CMK (cell line): ENCODE results near the gene CTXND1.
"Not testable (repeated sequence)": the region's sequence is repeated elsewhere in the genome, so short reads cannot be mapped to it uniquely, and the experiment has no call there.

Experiments used
- DNase-seq: peaks from one replicate; pipeline ENCODE4 v3.0.0-alpha.2; 2010; ENCODE audit warnings: low read depth

CTXND1 gene

GRCh38 chr15:80252121-80252518 is at the start of gene CTXND1:
TSS of gene CTXND1 (minus strand) at chr15:80252213. CDS start at chr15:80201949, 50,264 bp downstream.
- no peak for DNase-seq

GRCh38 chr15:80301472-80301871 is 49.5 kb upstream of the CTXND1 start:
- no peak for DNase-seq

GRCh38 chr15:80295777-80296176 is 43.8 kb upstream of the CTXND1 start:
- not testable (repeated sequence) for DNase-seq

GRCh38 chr15:80292079-80292478 is 40.1 kb upstream of the CTXND1 start:
- DNase-seq, result no peak

- not testable (repeated sequence) for DNase-seq
These were observed 38.9 kb upstream of the CTXND1 start for GRCh38 chr15:80290891-80291290.

GRCh38 chr15:80289528-80290495 is 37.8 kb upstream of the CTXND1 start:
- DNase-seq, result no peak

- DNase-seq, result no peak
These were observed 36.1 kb upstream of the CTXND1 start for GRCh38 chr15:80288131-80288530.

GRCh38 chr15:80286055-80286454 is 34.0 kb upstream of the CTXND1 start:
- no peak for DNase-seq

GRCh38 chr15:80285379-80285778 is 33.4 kb upstream of the CTXND1 start:
- DNase-seq, result no peak

- DNase-seq, result no peak
These were observed 31.5 kb upstream of the CTXND1 start for GRCh38 chr15:80283531-80283930.

GRCh38 chr15:80277147-80277546 is 25.1 kb upstream of the CTXND1 start:
- DNase-seq, result no peak

GRCh38 chr15:80275961-80276360 is 23.9 kb upstream of the CTXND1 start:
- no peak for DNase-seq

- DNase-seq, result no peak
These were observed 23.0 kb upstream of the CTXND1 start for GRCh38 chr15:80274996-80275395.

GRCh38 chr15:80274554-80274953 is 22.5 kb upstream of the CTXND1 start:
- DNase-seq, result no peak

GRCh38 chr15:80272987-80273386 is 21.0 kb upstream of the CTXND1 start:
- DNase-seq, result no peak

GRCh38 chr15:80270472-80270871 is 18.5 kb upstream of the CTXND1 start:
- no peak for DNase-seq

- no peak for DNase-seq
These were observed 16.1 kb upstream of the CTXND1 start for GRCh38 chr15:80268101-80268500.

- DNase-seq, result no peak
These were observed 15.6 kb upstream of the CTXND1 start for GRCh38 chr15:80267658-80268057.

- no peak for DNase-seq
These were observed 14.7 kb upstream of the CTXND1 start for GRCh38 chr15:80266745-80267144.

- DNase-seq, result no peak
These were observed 14.1 kb upstream of the CTXND1 start for GRCh38 chr15:80266113-80266512.

- DNase-seq, result no peak
These were observed 13.0 kb upstream of the CTXND1 start for GRCh38 chr15:80265021-80265420.

- no peak for DNase-seq
These were observed 12.0 kb upstream of the CTXND1 start for GRCh38 chr15:80264031-80264430.

- DNase-seq, result no peak
These were observed 8.5 kb upstream of the CTXND1 start for GRCh38 chr15:80260551-80260950.
